ENCODE results near the gene MYH7. TPM values are rescaled to one million over a fixed set of nuclear protein-coding genes. Genes with fewer than 3 reads are reported as not detected.

The MYH7 gene
- total RNA-seq, 1 experiment from 2014 or later: not detected

DNA sequence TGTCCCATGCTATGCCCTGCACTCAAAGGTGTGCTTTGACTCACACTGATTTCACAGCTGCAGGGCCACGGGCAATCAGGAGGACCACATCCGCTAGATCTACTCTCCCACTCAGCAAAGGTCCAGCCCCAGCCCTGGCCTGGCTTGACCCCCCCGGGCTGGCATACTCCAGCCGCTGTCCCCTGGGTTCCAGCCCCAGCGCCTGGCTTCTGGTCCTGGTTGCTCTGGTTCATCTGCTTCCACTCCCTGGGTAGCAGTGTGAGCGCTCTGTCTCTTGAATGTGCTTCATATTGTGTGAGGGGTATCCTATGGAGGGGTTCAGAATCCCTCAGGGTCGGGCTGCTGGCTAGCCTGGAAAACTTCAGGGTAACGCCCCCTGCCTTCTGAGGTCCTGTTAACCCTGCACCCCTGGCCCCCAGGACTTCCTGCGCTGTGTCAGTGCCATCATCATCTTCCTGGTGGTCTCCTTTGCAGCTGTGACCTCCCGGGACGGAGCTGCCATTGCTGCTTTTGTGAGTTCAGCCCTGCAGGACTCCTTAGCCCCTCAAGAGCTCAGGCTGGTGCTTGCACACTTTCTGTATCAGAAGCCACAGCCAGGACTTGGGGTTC, 56.7 kb downstream of the MYH7 start:
- no peak for DNase-seq (ENCODE audit: low read depth in 1 of 2, low spot score in 2 of 2)
- Histone ChIP-seq H3K27me3 (replicated peaks) (peaks cover 4% of the 10 kb centered on the region), H3K27ac (no peak overlapping the region), H3K4me1 (replicated peaks) (no peaks in the 10 kb centered on the region), H3K36me3 (no peaks in the 10 kb centered on the region), H3K4me3 (no peak overlapping the region), H3K9me3 (replicated peaks) (no peaks in the 10 kb centered on the region)

DNA sequence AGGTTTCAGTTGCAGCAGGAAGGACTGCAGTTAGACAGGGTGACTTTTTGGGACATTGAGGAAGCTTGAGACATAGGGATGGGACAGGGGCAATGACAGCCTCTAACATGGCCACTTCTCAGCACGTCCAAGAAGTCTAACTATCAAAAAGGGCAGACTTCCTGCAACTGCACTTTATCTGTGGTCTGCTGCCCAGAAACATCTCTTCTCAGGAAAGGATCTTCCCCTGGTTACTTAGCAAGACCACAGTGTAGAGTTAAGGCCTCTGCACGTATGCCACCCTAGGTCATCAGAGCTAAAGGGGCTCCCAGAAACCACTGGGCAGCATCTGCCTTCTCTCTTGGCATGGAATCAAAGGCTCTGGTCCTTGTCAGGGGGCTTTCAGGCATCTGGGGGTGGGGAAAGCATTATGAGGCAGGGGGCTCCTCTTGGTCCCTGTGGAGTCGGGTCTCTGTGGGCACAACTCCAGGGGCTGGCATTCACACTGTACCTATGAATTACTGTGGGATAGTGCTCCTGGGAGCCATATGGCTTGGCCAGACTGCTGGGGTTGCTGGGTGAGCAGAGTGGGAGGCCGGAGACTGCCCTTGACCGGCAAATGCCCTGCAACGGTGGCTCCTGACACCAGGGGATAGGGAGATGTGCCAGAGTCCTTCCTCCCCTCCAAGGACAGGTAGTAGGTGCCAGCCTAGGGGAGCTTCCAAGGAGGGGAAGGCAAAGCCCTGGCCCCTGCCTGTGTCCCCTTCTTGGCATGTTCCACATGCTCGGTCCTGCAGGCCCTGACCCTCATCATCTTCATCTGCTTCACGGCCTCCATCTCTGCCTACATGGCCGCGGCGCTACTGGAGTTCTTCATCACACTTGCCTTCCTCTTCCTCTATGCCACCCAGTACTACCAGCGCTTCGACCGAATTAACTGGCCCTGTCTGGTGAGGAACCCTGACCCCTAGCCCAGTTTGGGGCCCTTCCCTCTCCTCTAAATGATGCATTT, 57.6 kb downstream of the MYH7 start:
- no peaks in the 10 kb centered on the region for H3K36me3 ChIP-seq
- no peak overlapping the region for H3K4me3 ChIP-seq
- no peak overlapping the region for H3K27ac ChIP-seq
- H3K27me3 ChIP-seq (replicated peaks): peaks cover 7% of the 10 kb centered on the region
- no peaks in the 10 kb centered on the region for H3K9me3 ChIP-seq (replicated peaks)
- no peak for DNase-seq (ENCODE audit: low read depth in 1 of 2, low spot score in 2 of 2)
- H3K4me1 ChIP-seq (replicated peaks): no peaks in the 10 kb centered on the region

DNA sequence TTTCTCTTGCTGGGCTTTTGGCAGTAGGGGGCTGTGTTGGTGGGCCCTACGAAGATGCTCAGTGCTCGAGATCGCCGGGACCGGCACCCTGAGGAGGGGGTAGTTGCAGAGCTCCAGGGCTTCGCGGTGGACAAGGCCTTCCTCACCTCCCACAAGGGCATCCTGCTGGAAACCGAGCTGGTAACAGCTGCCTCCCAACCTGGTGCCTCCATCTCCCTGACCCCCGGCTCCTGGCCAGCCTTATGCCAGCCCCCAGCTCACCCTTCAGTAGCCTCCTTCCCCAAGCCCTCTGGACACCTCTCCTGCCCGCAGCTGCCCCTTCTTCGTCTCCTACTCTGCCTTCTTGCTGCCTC, 58.3 kb downstream of the MYH7 start:
- H3K27me3 ChIP-seq (replicated peaks): peaks cover 7% of the 10 kb centered on the region
- no peak overlapping the region for H3K27ac ChIP-seq
- no peak overlapping the region for H3K4me3 ChIP-seq
- H3K9me3 ChIP-seq (replicated peaks): no peaks in the 10 kb centered on the region
- no peak for DNase-seq (ENCODE audit: low read depth in 1 of 2, low spot score in 2 of 2)
- no peaks in the 10 kb centered on the region for H3K36me3 ChIP-seq
- H3K4me1 ChIP-seq (replicated peaks): no peaks in the 10 kb centered on the region

DNA sequence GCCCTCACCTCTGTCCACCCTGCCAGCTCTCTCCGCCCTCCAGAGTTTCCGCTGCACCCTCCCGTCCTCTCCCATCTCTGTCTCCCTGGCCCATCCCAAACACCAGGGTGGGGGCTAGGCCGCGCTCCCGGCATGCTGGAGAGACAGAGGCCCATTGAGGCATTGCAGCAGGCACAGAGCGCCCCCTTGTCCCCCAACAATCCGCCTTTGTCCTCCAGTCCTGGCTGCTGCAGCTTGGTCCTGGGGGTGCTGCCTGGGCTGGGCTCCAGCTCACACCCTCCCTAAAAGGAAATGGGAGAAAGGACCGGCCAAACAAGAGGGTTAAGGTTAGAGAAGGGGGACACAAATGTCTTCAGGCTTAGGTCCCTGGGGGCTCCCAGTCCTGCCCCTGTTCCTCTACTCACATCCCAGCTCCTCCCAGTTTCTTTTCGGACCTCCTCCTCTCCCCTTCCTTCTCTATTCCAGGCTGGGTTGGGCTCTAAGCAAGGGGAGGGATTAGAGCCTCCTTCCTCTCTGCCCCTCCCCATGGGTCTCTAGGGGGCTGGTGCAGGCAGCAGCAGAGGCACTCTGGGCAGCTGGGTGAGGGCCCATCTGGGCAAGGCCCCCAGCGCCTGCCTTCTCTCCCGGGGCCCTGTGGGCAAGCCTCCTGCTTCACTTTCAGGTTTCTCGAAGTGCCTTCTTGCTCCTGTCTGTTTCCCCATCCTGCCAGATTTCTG, 58.8 kb downstream of the MYH7 start, which contains the start of gene CMTM5:
Gene CMTM5, plus strand, starts transcription at position 565 of the 716 bp plus-strand sequence. CDS start 206 bp downstream, outside the sequence.
- no peaks in the 10 kb centered on the region for H3K36me3 ChIP-seq
- H3K4me3 ChIP-seq: no peak within 1 kb of the TSS
- H3K9me3 ChIP-seq (replicated peaks): no peaks in the 10 kb centered on the region
- no peak for DNase-seq (ENCODE audit: low read depth in 1 of 2, low spot score in 2 of 2)
- H3K4me1 ChIP-seq (replicated peaks): no peaks in the 10 kb centered on the region
- H3K27ac ChIP-seq: no peak within 1 kb of the TSS
- peaks cover 7% of the 10 kb centered on the region for H3K27me3 ChIP-seq (replicated peaks)

DNA sequence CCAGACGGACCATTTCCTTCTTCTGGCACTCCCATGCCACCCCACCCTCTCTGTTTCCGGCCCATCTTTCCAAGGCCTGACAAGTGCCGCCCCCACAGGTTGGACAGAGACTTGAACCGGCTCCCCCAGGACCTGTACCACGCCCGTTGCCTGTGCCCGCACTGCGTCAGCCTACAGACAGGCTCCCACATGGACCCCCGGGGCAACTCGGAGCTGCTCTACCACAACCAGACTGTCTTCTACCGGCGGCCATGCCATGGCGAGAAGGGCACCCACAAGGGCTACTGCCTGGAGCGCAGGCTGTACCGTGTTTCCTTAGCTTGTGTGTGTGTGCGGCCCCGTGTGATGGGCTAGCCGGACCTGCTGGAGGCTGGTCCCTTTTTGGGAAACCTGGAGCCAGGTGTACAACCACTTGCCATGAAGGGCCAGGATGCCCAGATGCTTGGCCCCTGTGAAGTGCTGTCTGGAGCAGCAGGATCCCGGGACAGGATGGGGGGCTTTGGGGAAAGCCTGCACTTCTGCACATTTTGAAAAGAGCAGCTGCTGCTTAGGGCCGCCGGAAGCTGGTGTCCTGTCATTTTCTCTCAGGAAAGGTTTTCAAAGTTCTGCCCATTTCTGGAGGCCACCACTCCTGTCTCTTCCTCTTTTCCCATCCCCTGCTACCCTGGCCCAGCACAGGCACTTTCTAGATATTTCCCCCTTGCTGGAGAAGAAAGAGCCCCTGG, 59.8 kb downstream of the MYH7 start:
- H3K36me3 ChIP-seq: no peaks in the 10 kb centered on the region
- H3K9me3 ChIP-seq (replicated peaks): no peaks in the 10 kb centered on the region
- H3K27ac ChIP-seq: no peak overlapping the region
- DNase-seq (ENCODE audit: low read depth in 1 of 2, low spot score in 2 of 2): no peak
- no peaks in the 10 kb centered on the region for H3K4me1 ChIP-seq (replicated peaks)
- no peak overlapping the region for H3K4me3 ChIP-seq
- peaks cover 7% of the 10 kb centered on the region for H3K27me3 ChIP-seq (replicated peaks)

DNA sequence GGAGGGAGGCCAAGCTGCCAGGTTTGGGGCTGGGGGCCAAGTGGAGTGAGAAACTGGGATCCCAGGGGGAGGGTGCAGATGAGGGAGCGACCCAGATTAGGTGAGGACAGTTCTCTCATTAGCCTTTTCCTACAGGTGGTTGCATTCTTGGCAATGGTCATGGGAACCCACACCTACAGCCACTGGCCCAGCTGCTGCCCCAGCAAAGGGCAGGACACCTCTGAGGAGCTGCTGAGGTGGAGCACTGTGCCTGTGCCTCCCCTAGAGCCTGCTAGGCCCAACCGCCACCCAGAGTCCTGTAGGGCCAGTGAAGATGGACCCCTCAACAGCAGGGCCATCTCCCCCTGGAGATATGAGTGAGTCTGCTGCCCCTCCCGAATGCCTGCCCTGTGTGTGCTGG, 62.4 kb downstream of the MYH7 start:
- Histone ChIP-seq H3K27me3 (replicated peaks) (peaks cover 9% of the 10 kb centered on the region), H3K4me3 (no peak overlapping the region), H3K27ac (no peak overlapping the region), H3K9me3 (replicated peaks) (no peaks in the 10 kb centered on the region), H3K4me1 (replicated peaks) (no peaks in the 10 kb centered on the region), H3K36me3 (no peaks in the 10 kb centered on the region)
- DNase-seq (ENCODE audit: low read depth in 1 of 2, low spot score in 2 of 2): no peak

DNA sequence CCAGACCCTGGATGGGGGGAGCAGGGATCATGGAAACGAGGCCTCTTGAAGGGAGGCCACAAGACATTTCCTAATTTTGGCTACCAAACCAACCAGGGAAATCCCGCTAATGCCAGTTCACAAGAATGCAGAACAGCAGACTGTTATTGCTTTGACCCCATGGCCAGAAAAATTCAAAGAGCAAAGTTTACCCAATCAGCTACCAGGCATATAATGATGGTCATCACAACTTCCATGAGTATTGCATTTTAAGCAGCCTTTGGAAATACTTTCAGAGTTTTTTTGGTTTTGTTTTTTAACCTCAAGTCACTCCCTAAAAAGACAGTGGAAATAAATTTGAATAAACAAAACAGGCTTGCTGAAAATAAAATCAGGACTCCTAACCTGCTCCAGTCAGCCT, 63.0 kb downstream of the MYH7 start, which contains the start of gene IL25:
Gene IL25, plus strand, starts transcription at position 301 of the 400 bp plus-strand sequence.
- H3K4me3 ChIP-seq: no peak within 1 kb of the TSS
- peaks cover 12% of the 10 kb centered on the region for H3K27me3 ChIP-seq (replicated peaks)
- H3K27ac ChIP-seq: no peak within 1 kb of the TSS
- DNase-seq (ENCODE audit: low read depth in 1 of 2, low spot score in 2 of 2): no peak
- no peaks in the 10 kb centered on the region for H3K36me3 ChIP-seq
- H3K9me3 ChIP-seq (replicated peaks): no peaks in the 10 kb centered on the region
- H3K4me1 ChIP-seq (replicated peaks): no peaks in the 10 kb centered on the region

DNA sequence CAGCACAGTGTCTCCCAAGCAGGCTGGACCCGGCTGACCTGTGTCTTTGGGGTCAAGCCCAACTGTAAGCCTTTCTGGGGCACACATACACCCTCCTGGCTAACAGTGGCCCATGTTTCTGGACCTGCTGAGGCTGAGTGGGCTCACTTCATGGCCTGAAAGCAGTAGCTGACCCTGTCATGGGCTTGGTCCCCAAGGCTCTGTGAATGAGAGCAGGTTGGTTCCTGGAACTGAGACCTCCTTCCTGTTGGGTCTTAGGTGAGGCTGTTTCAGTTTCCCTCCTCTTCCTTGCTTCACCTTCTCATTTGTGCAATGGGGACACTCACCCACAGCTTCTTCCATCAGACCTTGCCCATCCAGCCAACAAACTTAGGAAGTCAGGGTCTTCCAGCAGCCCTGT, 63.6 kb downstream of the MYH7 start:
- Histone ChIP-seq H3K4me1 (replicated peaks) (no peaks in the 10 kb centered on the region), H3K36me3 (no peaks in the 10 kb centered on the region), H3K27me3 (replicated peaks) (peaks cover 15% of the 10 kb centered on the region), H3K9me3 (replicated peaks) (no peaks in the 10 kb centered on the region), H3K27ac (no peak overlapping the region), H3K4me3 (no peak overlapping the region)
- no peak for DNase-seq (ENCODE audit: low read depth in 1 of 2, low spot score in 2 of 2)

DNA sequence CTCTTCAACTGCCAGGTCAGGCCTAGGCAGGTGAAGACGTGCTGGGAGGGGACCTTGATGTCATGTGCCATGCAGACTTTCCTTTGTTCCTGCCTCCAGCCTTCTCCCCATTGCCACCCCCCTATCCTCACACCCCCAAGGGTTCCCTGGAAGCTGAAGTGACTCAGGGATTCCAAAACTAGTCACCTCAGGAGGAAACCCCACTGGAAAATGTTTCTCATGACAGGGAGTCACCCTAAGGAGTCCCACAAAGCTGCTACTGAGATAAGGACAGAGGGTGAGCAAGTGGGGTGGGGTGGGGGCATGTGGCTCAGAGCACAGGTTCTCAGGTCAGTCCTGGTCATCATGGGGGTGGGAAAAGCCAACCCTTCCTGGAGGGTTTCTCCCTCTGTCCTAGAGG, 65.2 kb downstream of the MYH7 start:
- DNase-seq (ENCODE audit: low read depth in 1 of 2, low spot score in 2 of 2): no peak
- no peaks in the 10 kb centered on the region for H3K36me3 ChIP-seq
- H3K4me3 ChIP-seq: no peak overlapping the region
- H3K27ac ChIP-seq: no peak overlapping the region
- no peaks in the 10 kb centered on the region for H3K9me3 ChIP-seq (replicated peaks)
- no peaks in the 10 kb centered on the region for H3K4me1 ChIP-seq (replicated peaks)
- peaks cover 27% of the 10 kb centered on the region for H3K27me3 ChIP-seq (replicated peaks)

DNA sequence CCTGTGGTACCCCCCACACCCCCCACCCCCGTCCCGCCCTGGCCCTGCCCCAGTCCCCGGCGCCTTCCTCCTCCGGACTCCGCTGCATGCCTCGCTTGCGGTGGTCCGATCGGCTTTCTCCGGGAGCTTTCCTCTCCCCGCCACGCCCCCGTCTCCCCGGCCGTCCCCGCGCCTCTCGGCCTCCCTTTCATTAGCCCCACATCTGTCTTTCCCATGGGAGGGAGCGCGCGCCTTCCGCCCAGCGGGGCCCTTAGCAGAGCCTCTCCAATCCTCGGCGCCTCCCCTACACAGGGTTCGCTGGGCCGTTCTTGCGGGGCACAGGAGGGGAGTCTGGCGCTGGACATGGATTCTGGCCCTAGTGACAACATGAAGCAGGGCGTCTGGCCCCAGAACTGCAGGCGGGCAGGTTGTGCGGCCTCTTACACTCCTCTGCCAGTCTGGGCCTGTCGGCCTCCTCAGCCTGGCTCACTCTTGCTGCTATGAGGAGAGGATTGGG, 69.0 kb downstream of the MYH7 start:
- peak in 1 of 2 experiments; percentile 38 for DNase-seq (ENCODE audit: low read depth in 1 of 2, low spot score in 2 of 2)
- Histone ChIP-seq H3K36me3 (no peaks in the 10 kb centered on the region), H3K4me3 (no peak overlapping the region), H3K4me1 (replicated peaks) (no peaks in the 10 kb centered on the region), H3K9me3 (replicated peaks) (no peaks in the 10 kb centered on the region), H3K27me3 (replicated peaks) (peaks cover 51% of the 10 kb centered on the region), H3K27ac (no peak overlapping the region)

DNA sequence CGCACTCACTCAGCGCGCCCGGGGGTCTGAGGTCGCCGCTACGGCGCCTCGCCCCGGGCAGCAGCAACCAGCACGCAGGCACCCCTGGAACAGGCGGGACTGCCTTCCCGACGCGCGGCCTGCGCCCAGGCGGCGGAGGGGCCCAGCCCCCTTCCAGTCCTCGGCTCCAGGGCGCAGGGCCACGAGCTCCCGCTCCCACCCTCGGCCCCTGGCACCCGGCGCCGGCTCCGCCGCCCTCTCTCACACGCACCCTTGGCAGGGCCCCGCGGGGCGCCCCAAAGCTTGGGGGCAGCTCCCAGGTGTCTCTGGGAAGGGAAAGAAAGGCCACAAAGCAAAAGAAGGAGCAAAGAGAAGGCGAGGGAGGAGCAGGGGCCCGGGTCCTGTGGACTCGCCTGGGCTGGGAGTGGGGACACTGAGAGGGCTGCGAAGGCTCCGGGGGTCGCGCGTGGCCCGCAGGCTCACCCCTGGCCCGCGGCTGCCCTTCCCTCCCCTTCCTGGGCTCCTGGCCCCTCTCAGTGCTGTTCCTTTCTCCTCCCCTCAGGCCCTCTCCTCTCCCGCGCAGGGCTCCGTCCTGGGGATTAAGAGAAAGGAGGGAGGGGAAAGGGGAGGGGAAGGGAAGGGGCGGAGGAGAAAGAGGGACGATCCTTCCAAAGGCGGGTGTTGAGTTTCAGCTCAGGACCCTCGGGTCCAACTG, 69.6 kb downstream of the MYH7 start:
- peaks cover 51% of the 10 kb centered on the region for H3K27me3 ChIP-seq (replicated peaks)
- no peaks in the 10 kb centered on the region for H3K36me3 ChIP-seq
- no peaks in the 10 kb centered on the region for H3K9me3 ChIP-seq (replicated peaks)
- no peak overlapping the region for H3K27ac ChIP-seq
- no peaks in the 10 kb centered on the region for H3K4me1 ChIP-seq (replicated peaks)
- no peak for DNase-seq (ENCODE audit: low read depth in 1 of 2, low spot score in 2 of 2)
- H3K4me3 ChIP-seq: no peak overlapping the region

DNA sequence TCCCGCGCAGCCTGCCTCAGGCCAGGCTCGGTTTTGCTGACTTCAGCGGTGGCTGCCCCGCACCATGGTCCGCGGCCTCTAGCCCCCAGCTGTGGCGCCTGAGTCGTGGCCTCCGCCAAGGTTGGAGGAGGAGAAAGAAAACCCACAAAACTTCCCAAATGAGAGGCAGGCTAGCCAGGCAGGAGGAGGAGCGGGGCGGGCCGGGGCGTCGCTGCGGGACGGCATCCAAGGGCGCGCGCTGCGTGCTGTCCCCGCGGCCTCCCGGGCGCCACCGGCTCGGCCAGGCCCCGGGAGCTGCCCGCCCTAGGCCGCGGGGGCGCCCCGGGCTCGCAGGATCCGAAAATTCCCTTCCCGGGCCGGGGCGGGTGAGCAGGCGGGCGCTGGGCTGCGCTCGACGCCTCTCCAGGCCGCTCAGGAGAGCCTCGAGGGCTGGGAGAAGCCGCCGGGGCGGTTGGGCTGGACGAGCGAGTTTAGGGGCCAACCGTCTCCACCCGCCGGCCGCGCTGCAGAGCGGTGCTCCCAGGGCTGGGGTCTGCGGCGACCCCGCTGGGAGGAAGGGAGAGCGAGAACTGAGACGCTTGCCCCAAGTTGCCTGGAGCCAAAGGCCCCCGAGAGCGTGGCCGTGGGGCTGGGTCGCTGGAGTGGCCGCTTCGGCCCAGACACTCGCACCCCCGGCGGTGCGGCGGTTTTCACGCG, 70.3 kb downstream of the MYH7 start, which contains the start of gene EFS:
Gene EFS, minus strand, starts transcription at position 137 of the 696 bp plus-strand sequence. CDS start 147 bp downstream, outside the sequence.
- Histone ChIP-seq H3K27me3 (replicated peaks) (peaks cover 51% of the 10 kb centered on the region), H3K36me3 (no peaks in the 10 kb centered on the region), H3K9me3 (replicated peaks) (no peaks in the 10 kb centered on the region), H3K4me1 (replicated peaks) (no peaks in the 10 kb centered on the region), H3K4me3 (no peak within 1 kb of the TSS), H3K27ac (no peak within 1 kb of the TSS)
- no peak for DNase-seq (ENCODE audit: low read depth in 1 of 2, low spot score in 2 of 2)

All from SJSA1 (cell line).